ENCODE data around the gene SERPINE3.

The SERPINE3 gene

GRCh38 chr13:51324714-51325420, 14.6 kb upstream of the SERPINE3 start:
- TF ChIP-seq CTCF (IDR thresholded peaks at IDR 0.05): no peak
- no peak overlapping the region for H3K27ac Mint-ChIP-seq
- no peak overlapping the region for H3K4me3 Mint-ChIP-seq
- DNase-seq: no peak
- no peaks in the 10 kb centered on the region for H3K4me1 Mint-ChIP-seq
- no peaks in the 10 kb centered on the region for H3K36me3 Mint-ChIP-seq (ENCODE audit: low read depth)
- no peaks in the 10 kb centered on the region for H3K9me3 Mint-ChIP-seq
- H3K27me3 Mint-ChIP-seq (ENCODE audit: low read depth, poor library complexity): peaks cover 19% of the 10 kb centered on the region

- Mint-ChIP-seq H3K27ac (no peak overlapping the region), H3K4me3 (no peak overlapping the region), H3K4me1 (no peaks in the 10 kb centered on the region), H3K9me3 (no peaks in the 10 kb centered on the region), H3K27me3 (ENCODE audit: low read depth, poor library complexity) (peaks cover 12% of the 10 kb centered on the region), H3K36me3 (ENCODE audit: low read depth) (no peaks in the 10 kb centered on the region)
- TF ChIP-seq CTCF (IDR thresholded peaks at IDR 0.05): no peak
- DNase-seq: no peak
Measured at GRCh38 chr13:51325837-51326236, 13.7 kb upstream of the SERPINE3 start.

- Mint-ChIP-seq H3K4me1 (no peaks in the 10 kb centered on the region), H3K27me3 (ENCODE audit: low read depth, poor library complexity) (peaks cover 10% of the 10 kb centered on the region), H3K36me3 (ENCODE audit: low read depth) (no peaks in the 10 kb centered on the region), H3K27ac (no peak overlapping the region), H3K9me3 (no peaks in the 10 kb centered on the region), H3K4me3 (no peak overlapping the region)
- TF ChIP-seq CTCF (IDR thresholded peaks at IDR 0.05): no peak
- DNase-seq: no peak
Measured at GRCh38 chr13:51326777-51327176, 12.7 kb upstream of the SERPINE3 start.

GRCh38 chr13:51327961-51328360, 11.5 kb upstream of the SERPINE3 start:
- Mint-ChIP-seq H3K27me3 (ENCODE audit: low read depth, poor library complexity) (peaks cover 8% of the 10 kb centered on the region), H3K4me1 (no peaks in the 10 kb centered on the region), H3K36me3 (ENCODE audit: low read depth) (no peaks in the 10 kb centered on the region), H3K4me3 (no peak overlapping the region), H3K9me3 (no peaks in the 10 kb centered on the region), H3K27ac (no peak overlapping the region)
- no peak for DNase-seq
- no peak for TF ChIP-seq CTCF (IDR thresholded peaks at IDR 0.05)

GRCh38 chr13:51328488-51328887, 11.0 kb upstream of the SERPINE3 start:
- H3K27me3 Mint-ChIP-seq (ENCODE audit: low read depth, poor library complexity): peaks cover 5% of the 10 kb centered on the region
- no peak overlapping the region for H3K27ac Mint-ChIP-seq
- no peaks in the 10 kb centered on the region for H3K9me3 Mint-ChIP-seq
- H3K4me3 Mint-ChIP-seq: no peak overlapping the region
- DNase-seq: no peak
- H3K36me3 Mint-ChIP-seq (ENCODE audit: low read depth): no peaks in the 10 kb centered on the region
- H3K4me1 Mint-ChIP-seq: no peaks in the 10 kb centered on the region
- TF ChIP-seq CTCF (IDR thresholded peaks at IDR 0.05): no peak

GRCh38 chr13:51329606-51330005, 9.9 kb upstream of the SERPINE3 start:
- Mint-ChIP-seq H3K27ac (no peak overlapping the region), H3K27me3 (ENCODE audit: low read depth, poor library complexity) (peaks cover 5% of the 10 kb centered on the region), H3K36me3 (ENCODE audit: low read depth) (no peaks in the 10 kb centered on the region), H3K4me1 (no peaks in the 10 kb centered on the region), H3K4me3 (no peak overlapping the region), H3K9me3 (no peaks in the 10 kb centered on the region)
- no peak for DNase-seq
- TF ChIP-seq CTCF (IDR thresholded peaks at IDR 0.05): no peak

Measured in nephron progenitor cell (in vitro differentiated cells).